Lung (tissue), 12 donors: Measurements from ENCODE around the gene TMEM221. TPM values are rescaled to one million over a fixed set of nuclear protein-coding genes. Genes with fewer than 3 reads are reported as not detected.
A peak's percentile ranks its signal among the peaks of the same experiment; 100 is the strongest.

Source experiments
- ATAC-seq: fragments of 200-7000 bp; cut with Tn5 transposase; one replicate; pipeline ENCODE4 v1.9.1; 2020; ENCODE audit warnings: moderate number of reproducible peaks; ENCODE audit not compliant: insufficient read depth, low FRiP score
- DNase-seq, 3 donors: peaks; one replicate each; pipeline ENCODE4 v3.0.0-alpha.2; 2013 to 2017
- H3K27ac ChIP-seq, 2 donors: one replicate each; pipeline ENCODE4 v1.5.1; 2013; ENCODE audit warnings: mild to moderate bottlenecking in 2 of 2, moderate library complexity in 2 of 2, control low read depth in 1 of 2, inconsistent platforms in 1 of 2, low read depth in 1 of 2, low read length in 1 of 2
- H3K27me3 ChIP-seq, 3 donors: one replicate each; pipeline ENCODE4 v1.5.1; 2013; ENCODE audit warnings: low read length in 2 of 3; ENCODE audit not compliant: control insufficient read depth in 3 of 3, insufficient read depth in 3 of 3
- H3K36me3 ChIP-seq, 4 donors: one replicate each; pipeline ENCODE4 v1.5.1; 2013; ENCODE audit warnings: low read length in 4 of 4, mild to moderate bottlenecking in 1 of 4, moderate library complexity in 1 of 4; ENCODE audit not compliant: control insufficient read depth in 4 of 4, insufficient read depth in 4 of 4
- H3K4me1 ChIP-seq, 5 donors: one replicate each; pipeline ENCODE4 v1.5.1; 2013; ENCODE audit warnings: low read length in 5 of 5, mild to moderate bottlenecking in 2 of 5, moderate library complexity in 1 of 5; ENCODE audit not compliant: control insufficient read depth in 5 of 5, insufficient read depth in 5 of 5
- H3K4me3 ChIP-seq: one replicate; pipeline ENCODE4 v1.5.1; 2013; ENCODE audit warnings: mild to moderate bottlenecking, control low read depth, moderate library complexity
- H3K9ac ChIP-seq, 2 donors: one replicate each; pipeline ENCODE4 v1.5.1; 2013; ENCODE audit warnings: low read length in 2 of 2, control low read depth in 1 of 2; ENCODE audit not compliant: insufficient read depth in 1 of 2
- H3K9me3 ChIP-seq, 4 donors: one replicate each; pipeline ENCODE4 v1.5.1; 2013; ENCODE audit warnings: low read length in 3 of 4, mild to moderate bottlenecking in 1 of 4, moderate library complexity in 1 of 4; ENCODE audit not compliant: control insufficient read depth in 4 of 4, insufficient read depth in 3 of 4
- WGBS, 2 donors: extraction: QIAGEN DNeasy Blood & Tissue Kit; methylation state at CpG; one replicate each; pipeline ENCODE4 v1.1.7; 2013; 5-methylcytosine and 5-hydroxymethylcytosine counted together
- polyA plus RNA-seq, 2 donors: library from polyadenylated mRNA; stranded (reverse); fragments of 200-250 nt; gene quantifications; one replicate each; pipeline ENCODE4 v1.2.1, GENCODE V29; 2013
- total RNA-seq, 2 donors: library from RNA; depleted of rRNA in 1 of 2; stranded (reverse); fragments of >200 nt in 1 of 2; gene quantifications; one replicate each; pipeline ENCODE4 v1.2.1, GENCODE V29; 2014 to 2021
- TF ChIP-seq, protein P1 (sequence below): IDR thresholded peaks from 2 replicates; pipeline ENCODE4 v1.5.1; 2012; ENCODE audit warnings: mild to moderate bottlenecking; ENCODE audit errors: control extremely low read depth, extremely low read depth
- donor health status: control.
- donor health status: control.
- donor health status: Bipolar disorder and iron deficiency.
- donor health status: healthy.
- donor health status: DM: yes; HTN: yes; CAD: no.

TMEM221 gene
- total and polyA plus RNA-seq, 4 donors: 0.06 to 0.57 (median 0.10) TPM

DNA sequence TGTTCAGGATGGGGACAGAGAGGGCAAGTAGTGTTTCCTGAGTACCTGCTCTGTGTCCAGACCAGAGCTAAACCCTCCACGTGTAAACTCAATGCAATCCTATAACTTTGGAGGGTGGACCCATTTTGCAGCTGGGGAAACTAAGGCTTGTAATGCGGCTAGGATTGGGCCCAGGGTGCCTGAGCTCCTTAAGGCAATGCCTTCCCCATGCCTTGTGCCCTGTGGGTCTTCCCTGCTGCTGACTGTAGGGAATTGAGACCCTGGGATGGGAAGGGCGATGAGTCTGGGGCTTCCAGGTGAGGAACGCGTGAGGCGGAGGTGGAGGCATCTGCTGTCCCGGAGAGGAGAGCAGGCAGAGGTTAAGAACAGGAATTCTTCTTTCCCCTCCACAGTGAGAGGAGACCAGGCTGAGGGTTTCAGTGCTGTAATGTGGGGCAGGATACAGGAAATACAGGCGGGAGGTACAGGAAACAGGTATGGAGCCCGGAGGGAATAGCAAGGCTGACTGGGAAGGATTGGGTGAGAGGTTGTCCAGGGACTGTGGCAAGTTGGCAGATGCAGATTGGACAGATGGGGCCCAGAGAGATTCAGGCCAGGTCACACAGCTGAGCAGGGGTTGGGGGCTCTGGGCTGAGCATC is 41.0 kb upstream of the TMEM221 start:
- DNase-seq (no peak), ATAC-seq (no peak)
- 55 to 70% methylated on average over 9 of the region's 9 CpGs for WGBS, 2 donors
- TF ChIP-seq, protein P1, sequence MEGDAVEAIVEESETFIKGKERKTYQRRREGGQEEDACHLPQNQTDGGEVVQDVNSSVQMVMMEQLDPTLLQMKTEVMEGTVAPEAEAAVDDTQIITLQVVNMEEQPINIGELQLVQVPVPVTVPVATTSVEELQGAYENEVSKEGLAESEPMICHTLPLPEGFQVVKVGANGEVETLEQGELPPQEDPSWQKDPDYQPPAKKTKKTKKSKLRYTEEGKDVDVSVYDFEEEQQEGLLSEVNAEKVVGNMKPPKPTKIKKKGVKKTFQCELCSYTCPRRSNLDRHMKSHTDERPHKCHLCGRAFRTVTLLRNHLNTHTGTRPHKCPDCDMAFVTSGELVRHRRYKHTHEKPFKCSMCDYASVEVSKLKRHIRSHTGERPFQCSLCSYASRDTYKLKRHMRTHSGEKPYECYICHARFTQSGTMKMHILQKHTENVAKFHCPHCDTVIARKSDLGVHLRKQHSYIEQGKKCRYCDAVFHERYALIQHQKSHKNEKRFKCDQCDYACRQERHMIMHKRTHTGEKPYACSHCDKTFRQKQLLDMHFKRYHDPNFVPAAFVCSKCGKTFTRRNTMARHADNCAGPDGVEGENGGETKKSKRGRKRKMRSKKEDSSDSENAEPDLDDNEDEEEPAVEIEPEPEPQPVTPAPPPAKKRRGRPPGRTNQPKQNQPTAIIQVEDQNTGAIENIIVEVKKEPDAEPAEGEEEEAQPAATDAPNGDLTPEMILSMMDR: no peak
- peak overlapping the region in 1 of 2 donors; percentile 48 for H3K27ac ChIP-seq
- no peaks in the 10 kb centered on the region for H3K9me3 ChIP-seq
- no peaks in the 10 kb centered on the region for H3K27me3 ChIP-seq
- H3K9ac ChIP-seq: no peak overlapping the region
- H3K4me3 ChIP-seq: no peak overlapping the region
- peaks cover 0 to 8% (median 4%) of the 10 kb centered on the region in 4 donors for H3K36me3 ChIP-seq
- peaks cover 0 to 8% (median 0%) of the 10 kb centered on the region in 5 donors for H3K4me1 ChIP-seq

DNA sequence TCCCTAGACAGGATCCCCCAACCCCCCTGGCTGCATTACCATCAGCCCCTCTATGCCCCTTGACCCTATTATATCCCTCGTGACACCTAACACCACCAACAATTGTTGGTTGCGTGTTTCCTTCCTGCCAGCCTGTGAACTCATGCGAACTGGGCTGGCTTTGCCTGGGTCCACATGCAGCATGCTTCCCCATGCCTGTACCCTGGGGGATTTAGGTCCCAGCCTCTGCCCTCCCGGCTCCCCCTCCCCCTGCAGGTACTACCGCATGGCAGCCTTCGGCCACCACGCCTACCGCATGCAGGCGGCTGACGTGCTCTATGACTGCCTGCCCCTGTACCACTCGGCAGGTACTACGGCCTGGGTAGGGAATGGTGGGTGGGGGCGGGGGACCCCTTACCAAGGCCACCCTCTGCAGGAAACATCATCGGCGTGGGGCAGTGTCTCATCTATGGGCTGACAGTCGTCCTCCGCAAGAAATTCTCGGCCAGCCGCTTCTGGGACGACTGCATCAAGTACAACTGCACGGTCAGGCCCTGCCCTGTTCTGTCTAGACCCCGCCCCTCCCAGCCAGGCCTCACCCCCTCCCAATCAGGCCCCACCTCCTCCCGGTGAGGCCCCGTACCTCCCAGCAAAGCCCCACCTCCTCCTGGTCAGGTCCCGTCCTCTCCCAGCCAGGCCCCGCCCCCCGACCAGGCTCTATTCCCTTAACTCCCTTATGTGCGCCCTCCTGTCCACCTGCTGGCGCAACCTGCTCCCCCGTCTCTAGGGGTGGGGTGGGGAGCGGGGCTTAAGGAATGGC is 40.3 kb upstream of the TMEM221 start:
- Histone ChIP-seq H3K9me3 (no peaks in the 10 kb centered on the region), H3K4me3 (peak overlapping the region; percentile 0), H3K27me3 (no peaks in the 10 kb centered on the region), H3K27ac (peak overlapping the region in 1 of 2 donors; percentile 48), H3K4me1 (peaks cover 0 to 8% (median 0%) of the 10 kb centered on the region in 5 donors), H3K36me3 (peaks cover 0 to 8% (median 4%) of the 10 kb centered on the region in 4 donors), H3K9ac (no peak overlapping the region)
- WGBS, 2 donors: 11 to 22% methylated on average over 31 of the region's 31 CpGs
- DNase-seq (peak; percentile 63 to 83 (median 70)), ATAC-seq (peak; percentile 94)
- TF ChIP-seq, protein P1: no peak

DNA sequence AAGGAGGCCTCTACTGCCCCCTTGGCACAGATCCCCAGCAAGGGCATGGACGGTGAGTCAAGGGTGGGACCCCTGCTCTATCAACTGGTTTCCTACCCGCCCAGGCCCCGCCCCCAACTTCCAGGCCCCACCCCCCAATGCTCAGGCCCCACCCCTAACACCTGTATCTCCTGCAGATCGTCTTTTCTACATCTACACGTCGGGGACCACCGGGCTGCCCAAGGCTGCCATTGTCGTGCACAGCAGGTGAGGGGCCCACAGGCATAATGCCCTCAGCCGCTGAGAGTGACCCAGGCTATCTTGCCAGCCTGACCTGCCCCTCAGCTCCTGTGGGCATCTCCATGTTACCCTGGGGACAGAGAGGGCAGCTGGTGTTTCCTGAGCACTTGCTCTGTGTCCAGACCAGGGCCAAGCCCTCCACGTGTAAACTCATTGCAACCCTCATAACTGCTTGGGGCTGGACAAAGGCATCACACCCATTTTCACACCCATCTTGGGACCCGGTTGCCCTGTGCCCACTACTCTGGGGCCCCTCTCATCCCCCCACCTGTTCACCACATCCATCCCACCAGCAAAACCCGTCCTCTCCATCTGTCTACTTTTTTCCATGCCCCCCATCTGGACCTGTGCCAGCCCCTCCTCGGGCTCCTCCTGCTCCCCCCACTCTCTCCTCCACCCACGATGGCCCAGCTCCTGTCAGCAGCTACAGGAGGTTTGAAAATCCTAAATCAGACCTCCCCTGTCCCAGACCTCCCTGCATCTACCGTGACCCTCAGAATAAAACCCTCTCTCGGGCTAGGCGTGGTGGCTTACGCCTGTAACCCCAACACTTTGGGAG is 39.0 kb upstream of the TMEM221 start:
- no peaks in the 10 kb centered on the region for H3K9me3 ChIP-seq
- ATAC-seq (no peak), DNase-seq (no peak)
- no peak overlapping the region for H3K27ac ChIP-seq
- peaks cover 0 to 11% (median 0%) of the 10 kb centered on the region in 5 donors for H3K4me1 ChIP-seq
- H3K36me3 ChIP-seq: peaks cover 0 to 8% (median 4%) of the 10 kb centered on the region in 4 donors
- H3K9ac ChIP-seq: no peak overlapping the region
- TF ChIP-seq, protein P1: no peak
- 80 to 82% methylated on average over 17 to 18 of the region's 18 CpGs for WGBS, 2 donors
- H3K4me3 ChIP-seq: no peak overlapping the region
- H3K27me3 ChIP-seq: no peaks in the 10 kb centered on the region
